NOMO-1 treated with DMSO at 0.1 percent for 48 hours (cell line): ENCODE data around the gene MAPK10.

Experiments
- DNase-seq: peaks from one replicate; lab custom pipeline; 2025; ENCODE audit not compliant: unreplicated experiment; lab: John Stamatoyannopoulos, UW

The MAPK10 gene

GRCh38 chr4:86359944-86360478 is at the start of gene MAPK10:
Gene MAPK10 (minus strand): TSS chr4:86360053.
- DNase-seq: peak; percentile 92

- DNase-seq: no peak
Observed at GRCh38 chr4:86403575-86403974, 43.7 kb upstream of the MAPK10 start.

GRCh38 chr4:86401826-86402225 is 42.0 kb upstream of the MAPK10 start:
- DNase-seq: no peak

- DNase-seq: no peak
Observed at GRCh38 chr4:86400216-86400615, 40.4 kb upstream of the MAPK10 start.

GRCh38 chr4:86398187-86398586 is 38.3 kb upstream of the MAPK10 start:
- no peak for DNase-seq

GRCh38 chr4:86393749-86394148 is 33.9 kb upstream of the MAPK10 start:
- DNase-seq: no peak

GRCh38 chr4:86389664-86390063 is 29.8 kb upstream of the MAPK10 start:
- no peak for DNase-seq

GRCh38 chr4:86388252-86388651 is 28.4 kb upstream of the MAPK10 start:
- no peak for DNase-seq

GRCh38 chr4:86386817-86387415 is 27.1 kb upstream of the MAPK10 start:
- DNase-seq: no peak

GRCh38 chr4:86386201-86386600 is 26.3 kb upstream of the MAPK10 start:
- no peak for DNase-seq

- no peak for DNase-seq
Observed at GRCh38 chr4:86381431-86381830, 21.6 kb upstream of the MAPK10 start.

GRCh38 chr4:86380181-86380724 is 20.4 kb upstream of the MAPK10 start:
- no peak for DNase-seq

GRCh38 chr4:86376850-86377249 is 17.0 kb upstream of the MAPK10 start:
- no peak for DNase-seq

GRCh38 chr4:86368433-86368832 is 8.6 kb upstream of the MAPK10 start:
- no peak for DNase-seq

GRCh38 chr4:86367577-86367976 is 7.7 kb upstream of the MAPK10 start:
- no peak for DNase-seq

- DNase-seq: no peak
Observed at GRCh38 chr4:86366920-86367319, 7.1 kb upstream of the MAPK10 start.

- DNase-seq: no peak
Observed at GRCh38 chr4:86362510-86362909, 2.7 kb upstream of the MAPK10 start.

GRCh38 chr4:86358257-86358656 is 1.6 kb downstream of the MAPK10 start:
- no peak for DNase-seq

GRCh38 chr4:86357608-86358007 is 2.2 kb downstream of the MAPK10 start:
- no peak for DNase-seq

- DNase-seq: no peak
Observed at GRCh38 chr4:86356425-86357210, 3.2 kb downstream of the MAPK10 start.

- no peak for DNase-seq
Observed at GRCh38 chr4:86354390-86354789, 5.5 kb downstream of the MAPK10 start.

- no peak for DNase-seq
Observed at GRCh38 chr4:86346320-86346719, 13.5 kb downstream of the MAPK10 start.
